ENCODE results near the gene JAG2. TPM values are rescaled to one million over a fixed set of nuclear protein-coding genes. Genes with fewer than 3 reads are reported as not detected.

Gene JAG2
- total and polyA plus RNA-seq, 7 donors: 10.6 to 34.0 (median 25.9) TPM

DNA sequence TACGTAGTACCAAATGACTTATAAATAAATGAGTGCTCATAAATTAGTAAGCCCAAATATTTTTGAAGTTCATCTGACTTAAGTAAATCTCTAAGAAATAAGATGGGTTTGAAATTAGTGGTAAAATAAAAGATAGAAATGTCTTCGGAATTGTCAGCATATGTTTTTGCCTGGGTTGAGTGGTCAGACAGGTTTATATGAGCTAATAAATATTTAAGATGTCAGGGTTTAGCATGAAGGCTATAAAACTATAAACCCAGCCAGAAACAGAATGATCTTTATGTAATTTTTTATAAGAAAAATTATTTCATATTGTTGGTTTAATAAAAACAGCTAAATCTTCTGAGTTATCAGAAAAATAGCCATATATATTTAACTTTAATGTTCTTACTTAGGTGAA, 37.3 kb downstream of the JAG2 start:
- Histone ChIP-seq H3K36me3 (ENCODE audit: insufficient read depth in 1 of 2, low read depth in 1 of 2) (no peaks in the 10 kb centered on the region), H3K27me3 (ENCODE audit: insufficient read depth in 3 of 3, low read length in 2 of 3) (no peaks in the 10 kb centered on the region), H3K4me3 (no peak overlapping the region), H3K27ac (no peak overlapping the region), H3K9me3 (peaks cover 5% of the 10 kb centered on the region), H3K4me1 (no peaks in the 10 kb centered on the region)
- ATAC-seq (no peak), DNase-seq (no peak)
- WGBS, 3 donors: 86 to 89% (median 88%) methylated on average over 2 of the region's 2 CpGs
- TF ChIP-seq, protein P1, sequence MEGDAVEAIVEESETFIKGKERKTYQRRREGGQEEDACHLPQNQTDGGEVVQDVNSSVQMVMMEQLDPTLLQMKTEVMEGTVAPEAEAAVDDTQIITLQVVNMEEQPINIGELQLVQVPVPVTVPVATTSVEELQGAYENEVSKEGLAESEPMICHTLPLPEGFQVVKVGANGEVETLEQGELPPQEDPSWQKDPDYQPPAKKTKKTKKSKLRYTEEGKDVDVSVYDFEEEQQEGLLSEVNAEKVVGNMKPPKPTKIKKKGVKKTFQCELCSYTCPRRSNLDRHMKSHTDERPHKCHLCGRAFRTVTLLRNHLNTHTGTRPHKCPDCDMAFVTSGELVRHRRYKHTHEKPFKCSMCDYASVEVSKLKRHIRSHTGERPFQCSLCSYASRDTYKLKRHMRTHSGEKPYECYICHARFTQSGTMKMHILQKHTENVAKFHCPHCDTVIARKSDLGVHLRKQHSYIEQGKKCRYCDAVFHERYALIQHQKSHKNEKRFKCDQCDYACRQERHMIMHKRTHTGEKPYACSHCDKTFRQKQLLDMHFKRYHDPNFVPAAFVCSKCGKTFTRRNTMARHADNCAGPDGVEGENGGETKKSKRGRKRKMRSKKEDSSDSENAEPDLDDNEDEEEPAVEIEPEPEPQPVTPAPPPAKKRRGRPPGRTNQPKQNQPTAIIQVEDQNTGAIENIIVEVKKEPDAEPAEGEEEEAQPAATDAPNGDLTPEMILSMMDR (IDR thresholded peaks at IDR 0.05): no peak
- intact Hi-C loops (cut with DNase I): no loop called here

DNA sequence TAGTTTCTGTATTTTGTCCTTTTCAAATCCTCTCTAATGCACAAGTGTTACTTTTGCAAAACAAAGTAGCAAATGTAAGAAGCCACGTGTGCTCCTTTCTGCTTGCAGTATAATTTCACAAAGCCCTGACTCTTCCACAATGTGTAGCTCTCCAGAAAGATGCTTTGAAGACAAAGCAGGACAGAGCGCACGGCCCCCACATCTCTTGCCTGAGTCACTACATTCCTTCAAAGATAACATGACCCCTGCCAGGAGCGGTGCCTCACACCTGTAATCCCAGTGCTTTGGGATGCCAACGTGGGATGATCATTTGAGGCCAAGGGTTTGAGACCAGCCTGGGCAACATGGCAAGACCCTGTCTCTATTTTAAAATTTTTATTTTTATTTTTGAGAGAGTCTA, 40.5 kb downstream of the JAG2 start:
- no peak overlapping the region for H3K27ac ChIP-seq
- 57 to 70% (median 61%) methylated on average over 5 of the region's 5 CpGs for WGBS, 3 donors
- TF ChIP-seq, protein P1 (IDR thresholded peaks at IDR 0.05): no peak
- ATAC-seq (no peak), DNase-seq (no peak)
- peaks cover 5% of the 10 kb centered on the region for H3K9me3 ChIP-seq
- intact Hi-C loops (cut with DNase I): no loop called here
- H3K4me3 ChIP-seq: no peak overlapping the region
- peaks cover 0 to 4% (median 4%) of the 10 kb centered on the region in 3 donors for H3K27me3 ChIP-seq (ENCODE audit: insufficient read depth in 3 of 3, low read length in 2 of 3)
- H3K4me1 ChIP-seq: no peaks in the 10 kb centered on the region
- H3K36me3 ChIP-seq (ENCODE audit: insufficient read depth in 1 of 2, low read depth in 1 of 2): no peaks in the 10 kb centered on the region

DNA sequence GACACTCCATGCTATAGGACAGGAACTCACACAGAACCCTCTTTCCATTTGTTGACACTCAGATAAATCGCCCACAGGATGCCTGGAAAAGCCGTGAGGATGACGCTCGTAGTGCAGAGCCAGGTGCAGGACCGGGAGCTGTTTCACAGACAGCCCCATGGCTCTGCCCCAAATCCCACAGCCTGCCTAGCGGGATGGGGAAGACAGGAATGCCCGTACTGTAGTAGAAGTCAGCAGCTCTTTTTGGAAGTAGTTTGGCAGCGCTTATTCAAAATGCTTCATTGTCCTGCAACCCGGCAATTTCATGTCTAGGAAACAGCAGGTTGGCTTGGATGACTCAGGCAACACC, 41.6 kb downstream of the JAG2 start:
- no peaks in the 10 kb centered on the region for H3K4me1 ChIP-seq
- peaks cover 0 to 4% (median 4%) of the 10 kb centered on the region in 3 donors for H3K27me3 ChIP-seq (ENCODE audit: insufficient read depth in 3 of 3, low read length in 2 of 3)
- peaks cover 14% of the 10 kb centered on the region for H3K9me3 ChIP-seq
- ATAC-seq (no peak), DNase-seq (no peak)
- H3K27ac ChIP-seq: no peak overlapping the region
- TF ChIP-seq, protein P1 (IDR thresholded peaks at IDR 0.05): no peak
- H3K4me3 ChIP-seq: no peak overlapping the region
- no peaks in the 10 kb centered on the region for H3K36me3 ChIP-seq (ENCODE audit: insufficient read depth in 1 of 2, low read depth in 1 of 2)
- WGBS, 3 donors: 17 to 22% (median 18%) methylated on average over 9 of the region's 9 CpGs
- intact Hi-C loops (cut with DNase I): no loop called here

DNA sequence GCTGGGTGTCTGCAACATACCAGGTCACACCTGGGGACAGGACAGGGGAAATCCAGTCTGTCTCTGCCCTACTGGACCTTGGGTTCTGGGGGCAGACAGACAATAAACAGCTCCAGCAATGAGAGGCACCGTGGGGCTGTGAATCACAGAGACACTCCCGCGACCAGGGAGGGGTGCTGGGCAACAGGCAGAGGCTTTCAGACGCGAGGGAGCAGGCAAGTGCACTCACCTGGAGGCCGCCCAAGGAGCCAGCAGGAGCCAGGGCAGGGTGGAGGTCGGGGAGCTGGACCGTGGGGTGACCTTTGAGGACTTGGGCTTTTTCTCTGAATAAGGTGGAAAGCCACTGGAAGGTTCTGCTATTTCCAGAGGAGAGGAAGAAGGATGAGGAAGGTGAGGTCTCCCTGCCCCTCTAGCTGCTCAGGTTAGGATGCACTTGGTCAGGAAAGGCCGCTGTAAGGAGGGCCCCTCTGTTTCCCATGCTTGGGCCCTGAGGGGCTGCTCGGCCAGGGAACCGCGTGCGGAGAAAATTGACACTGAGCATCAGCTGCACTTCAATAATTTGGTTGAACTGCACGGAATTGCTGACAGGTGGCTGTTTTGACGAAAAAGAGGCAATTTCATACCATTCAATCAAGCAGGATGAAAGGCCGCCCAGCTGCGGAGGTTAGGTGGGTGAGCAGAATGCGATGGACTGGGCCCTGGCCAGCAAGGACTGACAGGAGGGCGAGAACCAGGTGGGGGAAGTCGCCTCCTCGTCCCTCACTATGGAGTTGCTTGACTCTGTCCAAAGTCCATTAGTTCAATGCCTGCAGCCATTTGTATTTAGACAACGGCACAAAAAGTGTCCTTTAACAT, 42.2 kb downstream of the JAG2 start:
- H3K27me3 ChIP-seq (ENCODE audit: insufficient read depth in 3 of 3, low read length in 2 of 3): peaks cover 0 to 4% (median 4%) of the 10 kb centered on the region in 3 donors
- H3K4me3 ChIP-seq: no peak overlapping the region
- H3K9me3 ChIP-seq: peaks cover 14% of the 10 kb centered on the region
- DNase-seq (no peak), ATAC-seq (no peak)
- TF ChIP-seq, protein P1 (IDR thresholded peaks at IDR 0.05): no peak
- intact Hi-C loops (cut with DNase I): no loop called here
- no peaks in the 10 kb centered on the region for H3K36me3 ChIP-seq (ENCODE audit: insufficient read depth in 1 of 2, low read depth in 1 of 2)
- 49 to 61% (median 50%) methylated on average over 22 of the region's 22 CpGs for WGBS, 3 donors
- H3K4me1 ChIP-seq: no peaks in the 10 kb centered on the region
- H3K27ac ChIP-seq: no peak overlapping the region
